ENCODE measurements around the gene POP4. TPM values are rescaled to one million over a fixed set of nuclear protein-coding genes. Genes with fewer than 3 reads are reported as not detected.
"Not testable (repeated sequence)": the region's sequence is repeated elsewhere in the genome, so short reads cannot be mapped to it uniquely, and the experiment has no call there.

Gene POP4
- total RNA-seq = 100 to 1,000 TPM; 137 to 142 TPM

DNA sequence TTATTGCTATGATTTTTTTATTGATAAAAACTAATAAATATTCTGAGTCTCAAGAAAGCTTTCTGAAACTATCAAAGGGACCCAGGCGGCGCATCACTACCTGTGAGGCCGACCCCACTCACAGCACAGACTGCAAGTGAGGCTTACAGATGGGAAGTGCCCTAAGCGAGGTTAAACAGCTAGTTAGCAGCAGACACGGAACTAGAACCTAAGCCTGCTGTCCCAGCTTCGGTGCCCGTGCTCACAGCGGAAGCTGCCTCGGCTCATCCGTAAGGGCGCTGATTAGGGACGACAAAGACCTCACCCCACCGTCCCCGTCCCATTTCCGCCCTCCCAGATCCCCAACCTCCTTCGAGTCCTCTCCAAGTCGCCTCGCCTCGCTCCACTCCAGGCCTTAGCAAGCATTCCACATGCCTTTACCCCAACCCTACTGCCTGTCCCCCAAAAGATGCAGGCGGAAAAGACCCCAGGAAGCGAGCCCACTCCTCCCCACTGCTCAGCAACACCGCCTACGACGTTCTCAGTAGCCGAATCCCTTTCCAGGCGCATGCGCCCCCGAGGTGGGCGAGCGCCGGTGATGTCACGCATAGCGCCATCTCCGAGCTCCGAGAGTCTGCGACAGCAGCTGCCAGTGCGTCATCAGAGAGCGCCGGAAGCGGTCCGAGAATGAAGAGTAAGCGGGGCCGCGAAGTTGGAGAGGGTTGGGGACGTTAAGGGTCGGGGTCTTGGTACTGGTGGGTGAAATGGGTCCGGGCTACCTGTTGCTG lies at the start of gene POP4:
Gene POP4, plus strand, starts transcription at position 631 of the 767 bp plus-strand sequence. Its CDS starts 36 bp downstream, at position 667.
- CTCF ChIA-PET = interaction anchor here (1.0 to 3.0 kb wide), 10 partner anchors 16 to 868 kb away, joined by 3 to 18 read pairs (median 6); partner anchors contain the start of genes C19orf12 and PLEKHF1
- POLR2A ChIA-PET = interaction anchor here (1.0 to 2.2 kb wide), 13 partner anchors 13 to 336 kb away, joined by 3 to 29 read pairs (median 6); partner anchors contain the start of genes C19orf12, PLEKHF1 and URI1

DNA sequence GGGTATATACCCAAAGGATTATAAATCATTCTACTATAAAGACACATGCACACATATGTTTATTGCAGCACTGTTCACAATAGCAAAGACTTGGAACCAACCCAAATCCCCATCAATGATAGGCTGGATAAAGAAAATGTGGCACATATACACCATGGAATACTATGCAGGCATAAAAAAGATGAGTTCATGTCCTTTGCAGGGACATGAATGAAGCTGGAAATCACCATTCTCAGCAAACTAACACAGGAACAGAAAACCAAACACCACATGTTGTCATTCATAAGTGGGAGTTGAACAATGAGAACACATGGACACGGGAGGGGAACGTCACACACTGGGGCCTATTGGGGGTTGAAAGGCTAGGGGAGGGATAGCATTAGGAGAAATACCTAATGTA lies 47.0 kb upstream of the POP4 start:
- CTCF ChIA-PET, POLR2A ChIA-PET: not testable (repeated sequence)

DNA sequence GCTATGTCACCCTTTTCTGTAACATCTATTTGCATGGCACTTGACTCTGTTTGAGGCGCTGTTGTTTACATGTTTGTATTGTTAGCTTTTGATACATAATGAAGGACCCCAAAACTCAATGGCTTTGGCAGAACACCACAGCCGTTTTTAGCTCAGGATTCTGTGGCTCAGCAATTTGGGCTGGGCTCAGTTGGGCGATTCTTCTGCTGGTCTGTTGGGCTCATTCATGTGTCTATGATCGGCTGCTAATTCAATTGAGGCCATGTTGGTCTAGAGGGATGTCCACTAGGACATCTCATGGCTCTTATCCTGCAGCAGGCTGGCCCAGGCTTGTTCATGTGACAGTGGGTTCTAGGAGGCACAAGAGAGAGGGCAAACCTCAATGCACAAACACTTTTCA lies 46.3 kb upstream of the POP4 start:
- CTCF ChIA-PET = no interaction called here
- POLR2A ChIA-PET = no interaction called here

GRCh38 chr19:29560313-29561075 lies 45.6 kb upstream of the POP4 start:
- POLR2A ChIA-PET = no interaction called here
- CTCF ChIA-PET = no interaction called here

- ChIA-PET CTCF (no interaction called here), POLR2A (no interaction called here)
Observed at GRCh38 chr19:29561601-29562000, 44.5 kb upstream of the POP4 start.

DNA sequence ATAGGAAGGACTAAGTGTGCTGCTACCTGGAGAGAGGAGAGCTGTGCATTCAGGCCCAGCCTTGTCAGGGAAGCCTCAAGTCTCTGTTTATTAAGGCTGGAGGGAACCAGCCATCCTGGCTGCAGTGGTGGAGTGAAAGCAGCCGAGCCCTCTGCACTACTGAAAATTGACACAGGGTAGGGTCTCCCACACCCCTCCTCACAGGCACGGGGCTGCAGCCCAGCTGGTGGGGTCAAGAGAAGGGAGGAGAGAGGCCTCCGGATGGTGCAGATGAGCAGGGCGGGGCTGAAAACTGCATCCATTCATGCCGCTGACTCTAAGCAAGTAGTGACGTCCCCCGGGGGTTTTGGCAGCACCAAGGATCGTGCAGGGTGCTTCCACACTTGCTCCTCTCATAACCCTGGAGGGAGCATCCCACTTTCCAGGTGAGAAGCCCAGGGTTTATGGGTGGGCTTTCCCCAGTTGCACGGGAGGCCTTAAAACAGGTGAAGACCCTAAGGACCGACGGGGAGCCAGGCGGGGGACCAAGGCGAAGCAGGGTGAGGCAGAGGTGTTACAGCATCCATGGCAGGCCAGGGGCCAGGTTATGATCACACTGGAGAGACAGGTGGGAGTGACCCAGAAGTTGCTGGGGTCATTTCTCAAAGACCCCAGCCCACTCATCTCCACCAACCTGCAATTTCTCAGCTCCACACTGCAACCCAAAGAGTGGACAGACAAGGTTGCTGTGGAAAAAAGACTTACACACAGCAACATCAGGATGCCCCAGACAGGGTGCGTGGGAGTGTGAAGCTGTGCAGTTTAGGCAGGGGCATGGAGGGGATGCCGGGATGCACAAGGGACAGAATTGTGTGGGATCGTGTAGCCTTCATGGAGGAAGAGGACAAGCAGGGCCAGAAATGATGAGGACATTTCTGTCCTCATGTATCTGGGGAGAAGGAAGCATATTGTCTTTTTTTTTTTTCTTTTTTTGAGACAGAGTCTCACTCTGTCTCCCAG lies 43.5 kb upstream of the POP4 start:
- ChIA-PET POLR2A (no interaction called here), CTCF (no interaction called here)

- POLR2A ChIA-PET = no interaction called here
- CTCF ChIA-PET = no interaction called here
Observed at GRCh38 chr19:29563486-29564101, 42.5 kb upstream of the POP4 start.

DNA sequence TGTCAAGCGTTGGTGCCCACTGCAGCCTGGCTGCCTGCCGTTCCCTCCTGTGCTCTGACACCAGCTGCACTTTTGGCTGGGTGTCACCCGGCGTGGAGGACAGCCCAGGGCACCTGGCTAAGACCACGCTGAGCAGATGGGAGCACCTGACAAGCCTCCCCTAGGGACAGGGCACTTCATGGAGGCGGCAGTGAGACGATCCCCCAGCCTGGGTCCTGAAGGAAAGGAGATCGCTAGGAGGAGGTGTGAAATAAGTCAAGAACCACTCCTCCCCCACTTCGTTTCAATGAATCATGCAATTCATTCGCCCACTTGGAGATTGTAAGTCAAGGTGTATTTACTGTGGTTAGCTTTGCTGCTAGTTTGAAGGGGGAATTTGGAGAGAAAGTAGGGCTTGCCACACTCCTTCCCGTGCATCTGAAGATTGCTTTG lies 41.5 kb upstream of the POP4 start:
- POLR2A ChIA-PET = no interaction called here
- CTCF ChIA-PET = no interaction called here

GRCh38 chr19:29565171-29565570 lies 40.9 kb upstream of the POP4 start:
- CTCF ChIA-PET = no interaction called here
- POLR2A ChIA-PET = no interaction called here

DNA sequence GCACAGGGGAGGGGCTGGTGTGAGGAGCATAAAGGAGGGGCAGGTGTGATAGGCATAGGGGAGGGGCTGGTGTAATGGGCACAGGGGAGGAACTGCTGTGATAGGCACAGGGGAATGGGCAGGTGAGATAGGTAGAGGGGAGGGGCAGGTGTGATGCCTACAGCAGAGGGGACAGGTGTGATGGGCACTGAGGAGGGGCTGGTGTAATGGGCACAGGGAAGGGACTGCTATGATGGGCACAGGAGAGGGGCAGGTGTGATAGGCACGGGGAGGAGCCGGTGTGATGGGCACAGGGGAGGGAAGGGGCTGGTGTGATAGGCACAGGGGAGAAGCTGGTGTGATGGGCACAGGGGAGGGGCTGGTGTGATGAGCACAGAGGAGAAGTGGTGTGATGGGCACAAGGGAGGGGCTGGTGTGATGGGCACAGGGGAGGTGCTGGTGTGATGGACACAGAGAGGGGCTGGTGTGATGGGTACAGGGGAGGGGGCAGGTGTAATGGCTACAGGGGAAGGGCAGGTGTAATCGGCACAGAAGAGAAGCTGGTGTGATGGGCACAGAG lies 39.5 kb upstream of the POP4 start:
- CTCF ChIA-PET = no interaction called here
- POLR2A ChIA-PET = no interaction called here

DNA sequence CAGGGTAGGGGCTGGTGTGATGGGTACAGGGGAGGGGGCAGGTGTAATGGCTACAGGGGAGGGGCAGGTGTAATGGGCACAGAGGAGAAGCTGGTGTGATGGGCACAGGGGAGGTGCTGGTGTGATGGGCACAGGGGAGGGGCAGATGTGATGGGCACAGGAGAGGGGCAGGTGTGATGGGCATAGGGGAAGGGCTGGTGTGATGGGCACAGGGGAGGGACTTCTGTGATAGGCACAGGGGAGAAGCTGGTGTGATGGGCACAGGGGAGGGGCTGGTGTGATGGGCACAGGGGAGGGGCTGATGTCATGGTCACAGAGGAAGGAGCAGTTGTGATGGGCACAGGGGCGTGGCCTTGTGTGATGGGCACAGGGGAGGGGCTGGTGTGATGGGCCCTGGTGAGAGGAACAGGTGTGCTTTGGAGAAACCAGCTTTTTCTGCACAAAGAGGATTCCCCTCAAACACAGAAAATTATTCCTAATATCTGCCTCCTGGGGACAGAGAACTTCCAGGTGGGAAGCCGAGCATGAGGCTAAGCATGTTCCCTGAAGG lies 38.6 kb upstream of the POP4 start:
- CTCF ChIA-PET = no interaction called here
- POLR2A ChIA-PET = no interaction called here

DNA sequence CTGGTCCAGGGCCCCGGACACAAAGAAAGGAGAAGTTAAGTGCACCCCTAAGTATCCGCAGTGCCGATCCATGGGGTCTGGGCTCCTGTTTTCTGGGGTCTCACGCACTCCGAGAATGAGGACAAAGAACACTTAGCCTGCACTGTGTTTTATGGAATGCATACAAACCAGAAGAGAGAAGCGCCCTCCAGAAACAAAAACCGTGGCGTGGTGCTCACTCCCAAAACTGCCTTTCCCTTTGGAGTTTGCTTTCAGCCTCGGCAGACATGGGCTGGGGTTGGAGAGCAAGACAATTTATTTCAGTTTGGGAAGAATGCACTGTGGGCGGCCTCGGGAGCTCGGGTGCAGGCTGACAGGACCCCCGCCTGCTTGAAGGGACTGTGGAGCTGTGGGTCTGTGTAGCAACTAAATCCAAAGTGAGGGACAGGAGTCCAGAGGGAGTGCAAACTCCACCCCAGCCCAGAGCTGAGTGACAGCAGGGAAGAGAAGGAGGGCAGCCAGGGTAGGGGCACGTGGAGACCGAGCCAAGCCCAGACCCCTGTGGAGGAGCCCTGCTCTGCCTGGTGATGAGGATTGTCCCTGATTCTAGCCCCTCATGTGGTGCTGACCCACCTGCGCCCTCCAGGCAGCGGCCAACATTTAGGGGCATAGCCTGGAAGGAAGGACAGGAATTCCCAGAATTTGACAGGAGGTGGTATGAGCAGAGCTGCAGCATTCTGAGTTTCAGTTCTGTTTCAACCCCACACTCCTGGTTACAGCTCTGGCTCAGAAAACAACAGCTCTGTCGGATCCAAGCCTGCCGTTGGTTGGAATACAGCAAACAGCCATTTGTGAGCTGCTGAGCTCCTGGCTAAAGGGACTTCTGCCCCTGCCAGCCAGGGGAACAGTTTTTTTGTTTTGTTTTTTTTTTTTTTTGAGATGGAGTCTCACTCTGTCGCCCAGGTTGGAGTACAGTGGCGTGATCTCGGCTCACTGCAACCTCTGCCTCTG lies 37.8 kb upstream of the POP4 start:
- ChIA-PET POLR2A (no interaction called here), CTCF (no interaction called here)

- ChIA-PET POLR2A (no interaction called here), CTCF (no interaction called here)
Observed at GRCh38 chr19:29569038-29569911, 36.8 kb upstream of the POP4 start.

DNA sequence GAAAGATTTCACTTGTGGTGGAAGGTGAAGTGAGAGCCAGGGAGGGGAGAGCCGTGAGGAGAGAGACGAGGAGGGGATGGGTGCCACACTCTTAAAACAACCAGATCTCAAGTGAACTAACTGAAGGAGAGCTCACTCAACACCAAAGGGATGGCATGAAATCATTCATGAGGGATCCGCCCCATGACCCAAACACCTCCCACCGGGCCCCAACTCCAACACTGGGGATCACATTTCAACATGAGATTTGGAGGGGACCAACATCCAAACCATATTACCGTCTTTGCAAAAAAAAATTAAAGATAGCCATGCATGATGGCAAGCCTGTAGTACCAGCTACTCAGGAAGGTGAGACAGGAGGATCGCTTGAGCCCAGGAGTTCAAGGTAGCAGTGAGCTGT lies 34.9 kb upstream of the POP4 start:
- POLR2A ChIA-PET = no interaction called here
- CTCF ChIA-PET = no interaction called here

GRCh38 chr19:29573486-29573885 lies 32.6 kb upstream of the POP4 start:
- POLR2A ChIA-PET = no interaction called here
- CTCF ChIA-PET = interaction anchor here (1.2 kb wide), 1 partner anchor 46 kb away, joined by 3 read pairs; no protein-coding TSS in a partner anchor

DNA sequence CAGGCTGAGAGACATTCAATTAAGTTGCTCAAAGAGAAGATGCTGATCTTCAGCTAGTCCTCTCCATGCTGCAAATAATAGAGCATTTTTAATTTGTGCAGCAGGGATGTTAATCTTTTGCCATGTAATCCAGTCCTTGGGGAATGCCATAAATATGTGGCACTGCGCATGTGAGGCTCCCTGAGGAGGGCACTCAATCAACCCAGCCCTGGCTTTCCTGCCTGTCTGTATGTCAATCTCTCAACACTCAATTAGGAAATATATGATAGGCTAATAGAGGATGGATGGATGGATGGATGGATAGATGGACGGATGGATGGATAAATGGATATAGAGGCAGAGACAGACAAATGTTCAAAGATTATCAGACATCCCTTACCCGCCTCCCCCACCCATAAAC lies 31.6 kb upstream of the POP4 start:
- CTCF ChIA-PET = interaction anchor here (1.4 kb wide), 1 partner anchor 311 kb away, joined by 3 read pairs; no protein-coding TSS in a partner anchor
- POLR2A ChIA-PET = no interaction called here

Measured in activated CD8-positive, alpha-beta memory T cell treated with anti-CD3 and anti-CD28 coated beads for 36 hours (primary cell).